Skeletal muscle cell (primary cell): ENCODE results near the gene CCNDBP1.

ENCODE experiments used
- DNase-seq: peaks from one replicate; pipeline ENCODE4 v3.0.0-alpha.2; 2010; ENCODE audit warnings: low read depth
- H3K4me3 ChIP-seq: 2 replicates; pipeline ENCODE4 v1.5.1; 2011; ENCODE audit warnings: low read depth, mild to moderate bottlenecking, control low read depth, low read length, moderate library complexity

The CCNDBP1 gene

DNA sequence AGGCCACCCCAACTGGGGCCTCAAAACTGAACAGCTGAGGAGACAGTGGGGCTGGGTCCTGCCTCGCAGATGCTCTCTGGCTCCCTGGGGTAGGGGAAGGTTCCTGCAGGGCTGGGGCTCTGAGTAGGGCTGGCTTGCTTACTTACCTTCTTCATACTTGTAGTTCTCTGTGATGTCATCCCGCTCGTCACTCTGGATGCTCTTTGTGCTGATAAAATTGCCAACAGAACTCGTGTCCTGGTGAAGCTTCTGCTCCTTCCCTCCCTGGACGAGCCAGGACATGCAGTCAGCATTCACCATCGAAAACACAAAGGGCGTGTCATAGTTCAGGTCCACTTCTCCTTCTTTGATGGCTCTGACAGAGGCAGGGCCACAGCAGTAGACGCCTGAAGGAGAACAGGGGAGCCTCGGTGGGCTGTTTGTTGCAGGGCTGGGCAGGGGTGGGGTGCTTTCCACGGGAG lies 53.5 kb downstream of the CCNDBP1 start:
- DNase-seq: no peak
- H3K4me3 ChIP-seq: no peak overlapping the region

DNA sequence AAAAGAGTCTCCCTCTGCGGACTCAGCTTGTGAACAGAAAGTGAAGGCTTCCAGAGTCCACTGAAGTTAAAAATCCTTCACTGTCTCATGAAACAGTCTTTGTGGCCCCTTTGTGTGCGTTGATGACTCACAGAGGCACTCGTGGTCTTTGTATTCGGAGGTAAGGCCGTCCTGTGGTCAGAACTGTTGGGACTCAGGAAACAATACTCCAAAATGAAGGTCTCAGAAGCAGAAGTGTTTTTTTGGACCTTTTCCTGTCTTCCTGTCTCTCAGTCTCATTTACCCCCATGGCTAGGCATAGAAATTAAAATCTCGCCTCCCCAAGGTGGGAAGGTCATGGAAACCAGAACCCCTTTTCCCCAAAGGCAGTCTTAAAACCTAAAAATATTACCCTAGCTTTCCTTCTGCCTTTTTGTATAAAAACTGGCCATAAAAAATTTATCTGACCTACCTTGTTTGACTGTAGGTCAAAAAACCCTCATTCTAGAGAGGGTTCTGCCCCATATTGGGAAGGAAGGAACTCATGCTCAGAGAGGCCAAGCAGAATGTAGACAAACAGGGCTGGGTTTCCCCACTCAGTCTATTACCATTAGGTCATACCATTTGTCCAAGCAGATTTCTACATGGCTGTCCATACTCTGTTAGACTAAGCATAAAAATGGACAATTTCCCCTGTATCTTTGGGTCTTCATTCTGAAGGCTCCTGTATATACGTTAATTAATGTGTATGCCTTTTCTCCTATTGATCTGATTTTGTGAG lies 54.7 kb downstream of the CCNDBP1 start:
- DNase-seq: no peak

DNA sequence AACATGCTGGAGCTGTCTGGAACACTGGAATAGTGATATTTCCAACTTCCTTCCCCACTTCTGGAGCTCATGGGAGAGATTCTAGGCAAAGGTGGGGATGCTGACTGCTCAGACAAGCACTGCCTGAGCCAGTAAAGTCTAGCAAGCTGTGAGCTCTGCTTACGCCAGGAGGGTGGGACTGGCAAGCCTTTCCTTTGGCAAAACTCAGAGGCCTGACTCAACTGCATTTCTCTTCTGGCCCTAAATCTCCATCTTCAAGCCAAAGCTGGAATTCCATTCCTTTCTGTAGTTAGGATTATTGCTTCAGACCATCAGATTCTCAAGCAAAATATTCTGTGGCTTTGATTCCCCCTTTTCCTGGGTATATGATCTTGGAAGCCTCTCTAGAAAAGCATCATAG lies 55.9 kb downstream of the CCNDBP1 start:
- DNase-seq: no peak
- no peak overlapping the region for H3K4me3 ChIP-seq

More for the DNA sequence above, 54.7 kb downstream of the CCNDBP1 start:
- no peak overlapping the region for H3K4me3 ChIP-seq

DNA sequence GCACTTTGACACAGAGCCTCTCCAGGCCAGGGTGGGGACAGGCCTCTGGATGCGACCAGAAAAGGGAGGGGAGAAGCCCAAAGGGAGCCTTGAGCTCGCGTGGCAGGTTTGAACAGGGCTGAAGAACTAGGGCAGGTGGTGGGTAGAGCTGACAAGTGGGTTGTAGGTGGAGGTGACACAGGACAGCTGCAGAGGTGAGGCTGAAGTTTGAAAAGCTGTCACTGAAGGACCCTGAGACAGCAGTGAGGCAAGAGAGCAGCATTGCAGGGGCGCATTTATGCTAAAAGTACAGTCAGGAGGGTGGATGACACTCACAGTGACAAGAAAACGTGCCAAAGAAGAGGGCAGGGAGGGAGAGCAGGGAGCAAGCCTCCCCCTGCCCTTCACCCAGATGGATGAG lies 57.4 kb downstream of the CCNDBP1 start:
- H3K4me3 ChIP-seq: no peak overlapping the region
- no peak for DNase-seq

DNA sequence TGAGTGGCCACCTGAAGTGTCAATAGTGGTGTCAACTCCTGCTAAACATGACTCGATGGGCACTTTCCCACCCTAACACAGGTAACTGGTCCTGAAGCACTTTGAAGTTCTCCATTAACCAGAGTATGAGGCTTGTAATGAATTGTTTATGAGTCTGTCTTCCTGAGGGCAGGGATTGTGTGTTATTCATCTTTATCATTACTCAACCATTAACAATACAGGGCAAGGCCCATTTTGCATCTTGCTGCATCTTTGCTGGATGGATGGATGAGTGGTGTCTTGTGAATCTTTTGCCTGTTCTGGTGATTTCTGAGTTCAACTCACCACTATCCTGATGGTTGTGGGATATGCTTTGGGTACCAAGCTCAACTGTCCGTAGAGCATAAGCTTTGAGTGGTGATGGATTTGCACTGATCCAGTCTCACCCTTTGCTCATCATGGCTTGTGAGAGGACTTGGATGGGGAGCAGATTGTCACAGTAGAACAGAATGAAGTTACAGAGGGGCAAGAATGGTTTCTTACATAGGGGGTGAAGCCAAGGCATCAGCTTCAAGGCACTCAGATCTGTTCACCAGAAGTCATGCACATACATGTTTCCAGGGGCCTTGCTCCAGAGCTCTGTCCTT lies 57.9 kb downstream of the CCNDBP1 start:
- no peak for DNase-seq
- H3K4me3 ChIP-seq: no peak overlapping the region

DNA sequence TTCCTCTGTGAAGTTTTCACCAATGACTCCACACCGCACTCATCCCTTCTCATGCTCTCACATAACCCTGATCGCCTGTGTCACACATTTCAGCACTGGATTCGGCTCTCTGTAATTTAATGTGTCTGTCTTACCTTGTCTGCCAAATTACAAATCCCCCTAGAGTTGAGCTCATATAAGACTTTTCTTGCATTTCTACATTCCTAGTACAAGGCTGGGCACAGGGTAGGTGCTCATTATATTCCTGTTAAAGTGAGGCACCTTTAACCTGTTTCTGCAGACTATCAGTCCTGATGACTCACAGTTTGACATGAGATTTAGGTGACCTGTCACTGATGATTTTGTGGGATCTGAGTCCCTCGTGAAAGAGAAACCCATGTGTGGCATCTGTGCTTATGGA lies 58.9 kb downstream of the CCNDBP1 start:
- DNase-seq: no peak
- H3K4me3 ChIP-seq: no peak overlapping the region

DNA sequence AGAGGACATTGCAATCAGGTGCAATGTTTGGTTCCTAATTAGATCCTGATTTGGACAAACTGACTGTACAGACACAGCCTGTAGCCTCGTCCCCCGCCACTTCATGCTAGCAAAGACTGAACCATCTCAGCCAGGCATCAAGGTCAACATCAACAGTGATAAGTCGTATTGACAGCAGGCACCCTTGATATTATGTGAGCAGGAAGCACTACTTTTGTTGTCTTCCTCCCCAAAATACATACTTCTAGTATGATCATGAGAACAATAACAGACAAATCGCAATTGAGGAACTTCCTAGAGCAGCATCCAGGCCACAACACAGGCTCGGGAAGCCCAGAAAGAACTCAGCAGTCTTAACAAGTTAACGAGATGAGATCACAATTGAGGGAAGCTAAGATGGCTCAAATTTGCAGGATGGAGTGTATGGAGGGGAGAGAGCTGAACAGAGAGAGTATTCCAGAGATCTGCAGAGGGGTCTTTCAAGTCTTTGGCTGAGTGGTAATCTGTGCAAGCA lies 61.1 kb downstream of the CCNDBP1 start:
- no peak for DNase-seq
- H3K4me3 ChIP-seq: no peak overlapping the region
